ENCODE results near the gene LAYN. TPM values are rescaled to one million over a fixed set of nuclear protein-coding genes. Genes with fewer than 3 reads are reported as not detected.
A peak's percentile ranks its signal among the peaks of the same experiment; 100 is the strongest.

LAYN gene
- total RNA-seq, 3 donors from 2014 or later (not counting 1 experiment from before 2014, with no cell fraction given): 0.94 to 1.8 TPM; not detected in 1

- Mint-ChIP-seq H3K27me3 (ENCODE audit: low read depth in 2 of 2) (no peaks in the 10 kb centered on the region), H3K9me3 (no peaks in the 10 kb centered on the region), H3K36me3 (no peaks in the 10 kb centered on the region), H3K4me3 (peak within 1 kb of the TSS; percentile 97), H3K27ac (peak within 1 kb of the TSS; percentile 93 to 97), H3K4me1 (peaks cover 24 to 30% of the 10 kb centered on the region in 2 donors)
- Histone ChIP-seq H3K27me3 (ENCODE audit: control insufficient read depth, insufficient read depth, low read length) (no peaks in the 10 kb centered on the region), H3K4me3 (ENCODE audit: low read length) (peak within 1 kb of the TSS; percentile 96), H3K4me1 (ENCODE audit: control insufficient read depth, insufficient read depth, low read length) (peaks cover 16% of the 10 kb centered on the region), H3K27ac (ENCODE audit: low read length) (peak within 1 kb of the TSS; percentile 97), H3K36me3 (ENCODE audit: control insufficient read depth, insufficient read depth, low read length) (no peaks in the 10 kb centered on the region), H3K9me3 (ENCODE audit: control insufficient read depth, insufficient read depth, low read length) (no peaks in the 10 kb centered on the region)
- DNase-seq (peak; percentile 87 to 96), ATAC-seq (peak; percentile 86 to 95 (median 90))
- intact Hi-C loops (cut with micrococcal nuclease): loop anchor here (2.0 kb wide), 1 partner anchor 165 kb away; the partner anchor contains the start of gene PPP2R1B
- peak; percentile 69 for TF ChIP-seq CTCF (IDR thresholded peaks at IDR 0.05)
- under 1% methylated on average over 100 of the region's 100 CpGs for WGBS (ENCODE audit: insufficient coverage)
These were observed 61.7 kb downstream of the LAYN start, which contains the start of gene SIK2 for GRCh38 chr11:111601979-111602864. Gene SIK2, plus strand, starts transcription at chr11:111602449. Its CDS starts 115 bp downstream, at chr11:111602564.

GRCh38 chr11:111602865-111603610 lies 62.5 kb downstream of the LAYN start:
- H3K9me3 ChIP-seq (ENCODE audit: control insufficient read depth, insufficient read depth, low read length): no peaks in the 10 kb centered on the region
- Mint-ChIP-seq H3K27me3 (ENCODE audit: low read depth in 2 of 2) (no peaks in the 10 kb centered on the region), H3K4me1 (peaks cover 24 to 25% of the 10 kb centered on the region in 2 donors), H3K36me3 (no peaks in the 10 kb centered on the region), H3K27ac (peak overlapping the region; percentile 93 to 97), H3K4me3 (peak overlapping the region; percentile 97), H3K9me3 (no peaks in the 10 kb centered on the region)
- under 1% methylated on average over 44 of the region's 44 CpGs for WGBS (ENCODE audit: insufficient coverage)
- no peak for TF ChIP-seq CTCF (IDR thresholded peaks at IDR 0.05)
- intact Hi-C loops (cut with micrococcal nuclease): loop anchor here (2.0 kb wide), 1 partner anchor 164 kb away; the partner anchor contains the start of gene PPP2R1B
- DNase-seq (peak; percentile 36 to 62), ATAC-seq (peak in 1 of 3 donors; percentile 0)
- peak overlapping the region; percentile 97 for H3K27ac ChIP-seq (ENCODE audit: low read length)
- H3K27me3 ChIP-seq (ENCODE audit: control insufficient read depth, insufficient read depth, low read length): no peaks in the 10 kb centered on the region
- no peaks in the 10 kb centered on the region for H3K36me3 ChIP-seq (ENCODE audit: control insufficient read depth, insufficient read depth, low read length)
- H3K4me3 ChIP-seq (ENCODE audit: low read length): peak overlapping the region; percentile 96
- H3K4me1 ChIP-seq (ENCODE audit: control insufficient read depth, insufficient read depth, low read length): peaks cover 16% of the 10 kb centered on the region

GRCh38 chr11:111603611-111604130 lies 63.2 kb downstream of the LAYN start:
- H3K9me3 Mint-ChIP-seq: no peaks in the 10 kb centered on the region
- WGBS (ENCODE audit: insufficient coverage): 21% methylated on average over 7 of the region's 7 CpGs
- H3K27me3 ChIP-seq (ENCODE audit: control insufficient read depth, insufficient read depth, low read length): no peaks in the 10 kb centered on the region
- H3K27me3 Mint-ChIP-seq (ENCODE audit: low read depth in 2 of 2): no peaks in the 10 kb centered on the region
- H3K36me3 ChIP-seq (ENCODE audit: control insufficient read depth, insufficient read depth, low read length): no peaks in the 10 kb centered on the region
- H3K9me3 ChIP-seq (ENCODE audit: control insufficient read depth, insufficient read depth, low read length): no peaks in the 10 kb centered on the region
- ATAC-seq (no peak), DNase-seq (no peak)
- intact Hi-C loops (cut with micrococcal nuclease): loop anchor here (2.0 kb wide), 1 partner anchor 163 kb away; the partner anchor contains the start of gene PPP2R1B
- TF ChIP-seq CTCF (IDR thresholded peaks at IDR 0.05): no peak
- peak overlapping the region; percentile 96 for H3K4me3 ChIP-seq (ENCODE audit: low read length)
- peak overlapping the region; percentile 97 for H3K4me3 Mint-ChIP-seq
- peak overlapping the region; percentile 97 for H3K27ac ChIP-seq (ENCODE audit: low read length)
- H3K4me1 Mint-ChIP-seq: peaks cover 24% of the 10 kb centered on the region in 2 donors
- H3K27ac Mint-ChIP-seq: peak overlapping the region; percentile 93 to 97
- no peaks in the 10 kb centered on the region for H3K36me3 Mint-ChIP-seq
- H3K4me1 ChIP-seq (ENCODE audit: control insufficient read depth, insufficient read depth, low read length): peaks cover 16% of the 10 kb centered on the region

Measured in natural killer cell (primary cell).